ENCODE results near the gene TXNRD1.

- TF ChIP-seq CTCF (IDR thresholded peaks at IDR 0.05) (no peak), EP300 (IDR thresholded peaks at IDR 0.05) (no peak)
These were observed 75.3 kb downstream of the TXNRD1 start for GRCh38 chr12:104290855-104291254.
